Thoracic aorta (tissue), 2 donors: ENCODE measurements around the gene ZBED3. TPM values are rescaled to one million over a fixed set of nuclear protein-coding genes. Genes with fewer than 3 reads are reported as not detected.
"Not testable (repeated sequence)": the region's sequence is repeated elsewhere in the genome, so short reads cannot be mapped to it uniquely, and the experiment has no call there.

Experiments used
- ATAC-seq: fragments of 150-250 bp; one replicate; pipeline ENCODE4 v1.8.0; 2017; ENCODE audit warnings: low read depth; ENCODE audit not compliant: insufficient number of reproducible peaks, low FRiP score
- DNase-seq: peaks from one replicate; pipeline ENCODE4 v3.0.0-alpha.2; 2020; ENCODE audit warnings: low spot score
- H3K27ac ChIP-seq, 2 donors: fragments of 200-600 bp; sonication (generic); 1 replicate in 1 of 2; 2 replicates in 1 of 2; pipeline ENCODE4 v1.5.1; 2016; ENCODE audit warnings: mild to moderate bottlenecking in 2 of 2, moderate library complexity in 2 of 2
- H3K27me3 ChIP-seq: fragments of 200-600 bp; sonication (generic); replicated peaks from 2 replicates; pipeline ENCODE4 v1.6.0; 2016; ENCODE audit warnings: mild to moderate bottlenecking; ENCODE audit not compliant: insufficient read depth
- H3K36me3 ChIP-seq: fragments of 200-600 bp; sonication (generic); one replicate; pipeline ENCODE4 v1.5.1; 2016
- H3K4me1 ChIP-seq, 2 donors: fragments of 200-600 bp; sonication (generic); 1 replicate in 1 of 2; 2 replicates in 1 of 2; pipeline versions ENCODE4 v1.5.1 to v1.6.0; 2016; ENCODE audit warnings: low read depth in 2 of 2, mild to moderate bottlenecking in 1 of 2; ENCODE audit not compliant: control insufficient read depth in 1 of 2
- H3K4me3 ChIP-seq: fragments of 200-600 bp; sonication (generic); 2 replicates; pipeline ENCODE4 v1.5.1; 2016; ENCODE audit warnings: mild to moderate bottlenecking
- H3K9me3 ChIP-seq: fragments of 200-600 bp; sonication (generic); 2 replicates; pipeline ENCODE4 v1.5.1; 2016
- CTCF ChIP-seq: fragments of 200-600 bp; sonication (generic); IDR thresholded peaks from one replicate; pipeline ENCODE4 v1.5.1; 2019; ENCODE audit warnings: antibody characterized with exemption
- total RNA-seq, 2 donors: library from RNA; depleted of rRNA; stranded (reverse); fragments of >200 nt; gene quantifications; one replicate each; pipeline versions ENCODE4 v1.1.0 to v1.2.3, GENCODE V29; 2016

The ZBED3 gene
- total RNA-seq, 2 donors from 2014 or later, result 4.4 to 6.2 TPM

GRCh38 chr5:77128411-77129061 is 41.5 kb upstream of the ZBED3 start:
- Histone ChIP-seq H3K36me3 (no peaks in the 10 kb centered on the region), H3K4me1 (peaks cover 0 to 6% of the 10 kb centered on the region in 2 donors), H3K9me3 (no peaks in the 10 kb centered on the region), H3K4me3 (no peak overlapping the region), H3K27me3 (no peaks in the 10 kb centered on the region), H3K27ac (no peak overlapping the region)
- DNase-seq, result no peak
- ATAC-seq, result no peak
- TF ChIP-seq CTCF, result no peak

GRCh38 chr5:77123057-77123456 is 36.0 kb upstream of the ZBED3 start:
- no peak overlapping the region for H3K4me3 ChIP-seq
- no peak for TF ChIP-seq CTCF
- H3K27ac ChIP-seq, result no peak overlapping the region
- H3K4me1 ChIP-seq, result no peaks in the 10 kb centered on the region
- no peaks in the 10 kb centered on the region for H3K36me3 ChIP-seq
- no peak for ATAC-seq
- H3K9me3 ChIP-seq, result no peaks in the 10 kb centered on the region
- DNase-seq, result no peak
- H3K27me3 ChIP-seq, result no peaks in the 10 kb centered on the region

GRCh38 chr5:77120706-77121105 is 33.6 kb upstream of the ZBED3 start:
- no peak for TF ChIP-seq CTCF

GRCh38 chr5:77120086-77120485 is 33.0 kb upstream of the ZBED3 start:
- TF ChIP-seq CTCF, result no peak
- DNase-seq, result no peak

More at GRCh38 chr5:77120706-77121105, 33.6 kb upstream of the ZBED3 start:
- Histone ChIP-seq H3K4me1 (no peaks in the 10 kb centered on the region), H3K27ac (no peak overlapping the region), H3K27me3 (no peaks in the 10 kb centered on the region), H3K36me3 (no peaks in the 10 kb centered on the region), H3K9me3 (no peaks in the 10 kb centered on the region), H3K4me3 (no peak overlapping the region)
- no peak for ATAC-seq
- no peak for DNase-seq

GRCh38 chr5:77117161-77117560 is 30.1 kb upstream of the ZBED3 start:
- Histone ChIP-seq H3K9me3 (no peaks in the 10 kb centered on the region), H3K27ac (no peak overlapping the region), H3K4me3 (no peak overlapping the region), H3K27me3 (no peaks in the 10 kb centered on the region), H3K4me1 (no peaks in the 10 kb centered on the region), H3K36me3 (no peaks in the 10 kb centered on the region)
- DNase-seq, result no peak
- TF ChIP-seq CTCF, result no peak
- ATAC-seq, result no peak

More at GRCh38 chr5:77120086-77120485, 33.0 kb upstream of the ZBED3 start:
- no peaks in the 10 kb centered on the region for H3K9me3 ChIP-seq
- no peaks in the 10 kb centered on the region for H3K36me3 ChIP-seq
- H3K4me1 ChIP-seq, result no peaks in the 10 kb centered on the region
- no peak for ATAC-seq
- no peak overlapping the region for H3K4me3 ChIP-seq
- H3K27me3 ChIP-seq, result no peaks in the 10 kb centered on the region
- no peak overlapping the region for H3K27ac ChIP-seq

GRCh38 chr5:77107035-77107434 is 19.9 kb upstream of the ZBED3 start:
- H3K9me3 ChIP-seq, DNase-seq, ATAC-seq, H3K27ac ChIP-seq, H3K4me3 ChIP-seq, H3K4me1 ChIP-seq, H3K27me3 ChIP-seq, H3K36me3 ChIP-seq: not testable (repeated sequence)
